CD4-positive, alpha-beta T cell treated with Interleukin-15 for 1 hour (primary cell): ENCODE data around the gene NR1I2.

Source experiments
- DNase-seq: peaks from one replicate; pipeline ENCODE4 v3.0.0-alpha.2; 2020

Gene NR1I2

DNA sequence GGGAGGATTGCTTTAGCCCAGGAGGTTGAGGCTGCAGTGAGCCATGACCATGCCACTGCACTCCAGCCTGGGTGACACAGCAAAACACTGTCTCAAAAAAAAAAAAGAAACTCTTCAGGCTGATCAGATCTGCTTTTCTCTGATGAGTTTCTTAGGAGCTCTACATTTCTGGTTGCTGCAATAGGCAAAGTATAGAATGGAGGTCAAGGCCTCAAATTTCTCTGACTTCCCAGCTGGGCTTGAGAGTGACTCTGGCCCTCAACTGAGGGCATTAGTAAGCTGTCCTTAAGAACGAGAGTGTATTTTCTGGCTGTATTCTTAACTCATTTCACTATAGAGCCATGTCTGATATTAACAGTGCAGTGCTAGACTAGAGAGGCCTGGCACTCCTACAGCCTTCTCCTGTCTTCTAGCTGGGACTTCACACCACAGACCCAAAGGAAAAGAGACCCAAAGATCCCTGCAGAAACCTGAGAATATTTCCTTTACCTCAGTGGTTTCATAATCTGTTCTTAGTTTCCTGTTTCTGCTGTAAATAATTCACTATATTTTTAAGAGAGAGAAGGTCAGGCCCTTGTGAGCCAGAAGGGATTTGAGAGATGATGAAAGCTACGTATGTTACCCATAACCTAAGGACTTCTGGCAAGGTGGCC, 2.0 kb upstream of the NR1I2 start:
- no peak for DNase-seq

DNA sequence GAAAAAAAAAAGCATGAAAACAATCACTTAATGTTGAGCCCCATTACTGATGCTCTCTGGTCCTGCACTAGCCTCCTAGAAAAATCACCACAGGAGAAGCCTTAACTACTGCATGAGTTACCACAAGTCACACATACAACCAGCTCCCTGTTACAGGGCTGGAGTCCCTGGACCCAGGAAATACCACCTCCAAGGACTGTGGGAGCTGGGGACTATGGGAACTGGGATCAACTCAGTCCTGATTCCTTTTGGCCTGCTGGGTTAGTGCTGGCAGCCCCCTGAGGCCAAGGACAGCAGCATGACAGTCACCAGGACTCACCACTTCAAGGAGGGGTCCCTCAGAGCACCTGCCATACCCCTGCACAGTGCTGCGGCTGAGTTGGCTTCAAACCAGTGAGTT, 559 bp downstream of the NR1I2 start:
- no peak for DNase-seq

- no peak for DNase-seq
Observed at GRCh38 chr3:119783255-119783654, 1.4 kb downstream of the NR1I2 start.

DNA sequence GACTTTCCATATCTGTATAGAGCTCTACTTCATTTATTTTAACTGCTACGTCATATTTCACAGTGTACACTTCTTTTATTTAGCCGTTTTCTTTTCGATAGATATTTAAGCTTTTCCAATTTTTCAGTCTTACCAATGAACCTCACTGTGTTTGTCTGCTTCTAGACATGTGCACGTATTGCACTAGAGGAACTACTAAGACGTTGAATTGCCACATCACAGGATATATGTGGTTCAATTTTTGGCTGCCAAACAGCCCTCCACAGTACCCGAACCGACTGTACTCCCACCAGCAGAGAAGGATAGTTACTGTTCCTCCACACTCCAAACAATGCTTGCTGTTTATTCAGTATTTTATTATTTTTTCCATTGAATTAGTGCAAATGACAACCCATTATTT, 2.0 kb downstream of the NR1I2 start:
- no peak for DNase-seq

GRCh38 chr3:119786409-119786808, 4.5 kb downstream of the NR1I2 start:
- DNase-seq: no peak

GRCh38 chr3:119790369-119790768, 8.5 kb downstream of the NR1I2 start:
- DNase-seq: no peak

- DNase-seq: no peak
Observed at GRCh38 chr3:119792270-119792669, 10.4 kb downstream of the NR1I2 start.

DNA sequence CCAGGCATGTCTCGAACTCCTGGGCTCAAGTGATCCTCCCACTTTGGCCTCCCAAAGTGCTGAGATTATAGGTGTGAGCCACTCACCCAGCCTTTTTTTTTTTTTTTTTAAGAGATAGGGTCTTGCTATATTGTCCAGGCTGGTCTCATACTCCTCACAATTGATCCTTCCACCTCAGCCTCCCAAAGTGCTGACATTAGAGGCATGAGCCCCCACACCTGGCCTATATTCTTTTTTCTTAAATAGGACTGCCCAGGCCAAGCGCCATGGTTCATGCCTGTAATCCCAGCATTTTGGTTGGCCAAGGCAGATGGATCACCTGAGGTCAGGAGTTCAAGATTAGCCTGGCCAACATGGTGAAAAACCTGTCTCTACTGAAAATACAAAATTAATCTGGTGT, 12.5 kb downstream of the NR1I2 start:
- DNase-seq: no peak

DNA sequence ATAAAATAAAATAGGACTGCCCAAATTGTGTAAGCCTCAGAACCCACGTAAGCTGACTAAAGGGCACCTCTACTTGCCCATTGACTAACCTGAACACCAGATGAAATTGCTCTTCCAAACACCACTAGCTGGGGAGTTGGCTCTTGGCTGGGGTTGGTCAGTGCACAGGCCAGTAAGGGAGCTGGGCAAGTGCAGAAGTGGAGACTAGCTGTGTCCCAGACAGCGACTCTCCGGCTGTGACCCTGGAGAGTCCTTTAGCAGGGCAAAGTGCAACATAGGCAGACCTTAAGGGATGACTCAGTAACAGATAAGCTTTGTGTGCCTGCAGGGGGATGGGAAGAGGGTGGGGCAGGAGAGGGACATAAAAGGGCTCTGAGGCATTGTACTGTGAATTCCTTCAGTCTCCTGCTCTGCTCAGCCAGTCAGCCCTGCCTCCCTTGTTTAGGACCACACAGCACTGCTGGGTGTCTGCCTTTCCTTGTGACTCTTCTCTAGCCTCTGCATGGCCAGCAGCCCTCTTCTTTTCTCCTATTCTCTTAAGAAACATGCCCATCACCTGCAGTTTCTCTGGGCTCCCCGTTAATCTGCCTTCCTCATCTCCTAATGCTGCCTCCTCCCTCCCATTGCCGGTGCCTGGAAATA, 13.2 kb downstream of the NR1I2 start:
- DNase-seq: no peak

GRCh38 chr3:119795849-119796248, 13.9 kb downstream of the NR1I2 start:
- no peak for DNase-seq

DNA sequence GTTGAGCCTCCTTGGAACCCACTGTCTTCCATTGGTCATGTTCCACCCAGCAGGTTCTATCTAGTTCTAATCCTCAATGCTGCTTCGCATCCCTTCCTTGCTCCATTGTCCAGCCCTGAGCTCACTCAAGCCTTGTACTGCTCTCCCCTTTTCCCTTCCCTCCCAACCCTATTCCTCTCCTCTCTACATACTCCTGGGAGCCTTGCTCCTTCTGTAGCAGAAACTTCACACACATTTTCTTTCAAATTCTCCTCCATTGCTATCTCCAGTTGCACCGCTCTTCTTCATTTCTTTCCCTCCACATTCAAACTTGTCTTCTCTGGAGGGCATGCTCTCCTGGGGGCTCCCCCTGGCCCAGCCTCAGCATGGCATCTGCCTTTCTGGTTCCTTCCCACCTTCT, 14.5 kb downstream of the NR1I2 start:
- DNase-seq: no peak

DNA sequence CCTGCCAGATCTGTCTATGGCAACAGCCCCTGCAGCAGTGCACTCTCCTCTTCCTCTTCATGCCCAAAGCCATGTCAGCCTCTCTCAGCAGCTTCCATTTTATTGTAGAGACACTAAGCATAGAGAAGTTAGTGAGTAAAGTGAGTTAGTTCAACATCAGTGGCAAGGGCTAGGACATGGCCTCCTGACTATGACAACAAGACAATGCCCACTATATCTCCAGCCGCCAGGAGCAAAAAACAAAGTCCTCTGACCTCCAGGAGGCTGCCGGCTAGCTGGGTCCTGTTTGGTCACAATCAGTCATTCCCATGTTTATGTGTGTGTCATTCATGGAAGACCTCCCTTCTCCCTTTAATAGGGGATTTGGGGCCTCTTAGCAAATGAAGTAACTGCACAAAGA, 14.9 kb downstream of the NR1I2 start:
- DNase-seq: no peak

GRCh38 chr3:119800844-119801243, 18.9 kb downstream of the NR1I2 start:
- DNase-seq: no peak

- no peak for DNase-seq
Observed at GRCh38 chr3:119808244-119808643, 26.3 kb downstream of the NR1I2 start.

GRCh38 chr3:119808843-119809242, 26.9 kb downstream of the NR1I2 start:
- no peak for DNase-seq

DNA sequence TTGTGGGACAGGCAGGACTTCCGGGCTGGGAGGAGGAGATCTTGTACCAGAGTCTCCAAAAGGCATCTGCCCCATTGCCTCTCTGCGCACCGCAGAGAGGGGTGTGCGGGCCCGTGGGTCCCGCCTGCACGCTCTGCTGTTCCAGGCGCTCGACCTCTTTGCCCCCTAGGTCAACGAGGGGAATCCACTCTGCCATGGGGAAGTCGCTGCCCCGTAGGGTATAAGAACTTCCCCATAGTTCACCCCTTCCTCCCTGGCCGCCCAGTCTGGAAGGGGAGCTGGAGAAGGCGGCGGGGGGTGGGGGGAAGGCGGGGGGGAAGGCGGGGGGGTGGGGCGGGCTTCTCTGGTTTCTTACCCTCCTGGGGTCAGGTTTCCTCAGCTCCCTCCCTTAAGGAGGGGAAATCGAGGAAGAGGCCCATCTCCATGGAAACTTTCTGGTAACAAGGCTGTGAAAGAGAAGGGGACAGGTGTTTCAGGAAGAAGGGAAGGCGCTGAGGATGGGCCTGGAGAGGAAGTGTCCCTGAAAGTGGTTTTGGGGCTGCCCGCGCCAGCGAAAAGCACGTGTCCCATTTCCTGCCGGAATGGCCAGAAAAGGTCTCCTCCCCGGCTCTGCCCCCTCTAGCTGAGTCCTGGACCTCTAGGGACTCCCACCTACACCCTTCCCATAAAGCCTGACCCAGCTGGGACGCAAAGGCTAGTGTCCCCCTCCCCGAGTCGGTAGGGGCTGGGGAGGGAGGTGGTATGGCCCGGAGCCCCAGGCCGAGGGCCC, 27.5 kb downstream of the NR1I2 start:
- no peak for DNase-seq

DNA sequence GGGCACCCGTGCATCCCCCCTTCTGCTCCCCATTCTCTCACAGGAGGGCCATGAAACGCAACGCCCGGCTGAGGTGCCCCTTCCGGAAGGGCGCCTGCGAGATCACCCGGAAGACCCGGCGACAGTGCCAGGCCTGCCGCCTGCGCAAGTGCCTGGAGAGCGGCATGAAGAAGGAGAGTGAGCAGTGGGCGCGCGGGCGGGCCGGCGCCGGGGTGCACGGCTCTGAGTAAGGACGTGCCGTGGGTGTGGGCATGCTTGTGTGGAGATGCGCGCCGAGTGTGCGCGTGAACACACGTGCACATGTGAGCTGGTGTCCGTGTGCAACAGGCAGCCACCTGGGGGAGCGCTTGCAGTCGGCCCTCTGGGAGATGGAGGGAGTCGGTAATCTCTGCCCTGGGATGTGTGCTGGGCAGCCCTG, 28.1 kb downstream of the NR1I2 start:
- DNase-seq: peak; percentile 52

GRCh38 chr3:119812491-119813058, 30.7 kb downstream of the NR1I2 start:
- no peak for DNase-seq

GRCh38 chr3:119815716-119816115, 33.8 kb downstream of the NR1I2 start:
- no peak for DNase-seq

DNA sequence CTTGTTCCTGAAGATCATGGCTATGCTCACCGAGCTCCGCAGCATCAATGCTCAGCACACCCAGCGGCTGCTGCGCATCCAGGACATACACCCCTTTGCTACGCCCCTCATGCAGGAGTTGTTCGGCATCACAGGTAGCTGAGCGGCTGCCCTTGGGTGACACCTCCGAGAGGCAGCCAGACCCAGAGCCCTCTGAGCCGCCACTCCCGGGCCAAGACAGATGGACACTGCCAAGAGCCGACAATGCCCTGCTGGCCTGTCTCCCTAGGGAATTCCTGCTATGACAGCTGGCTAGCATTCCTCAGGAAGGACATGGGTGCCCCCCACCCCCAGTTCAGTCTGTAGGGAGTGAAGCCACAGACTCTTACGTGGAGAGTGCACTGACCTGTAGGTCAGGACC, 35.2 kb downstream of the NR1I2 start:
- no peak for DNase-seq

DNA sequence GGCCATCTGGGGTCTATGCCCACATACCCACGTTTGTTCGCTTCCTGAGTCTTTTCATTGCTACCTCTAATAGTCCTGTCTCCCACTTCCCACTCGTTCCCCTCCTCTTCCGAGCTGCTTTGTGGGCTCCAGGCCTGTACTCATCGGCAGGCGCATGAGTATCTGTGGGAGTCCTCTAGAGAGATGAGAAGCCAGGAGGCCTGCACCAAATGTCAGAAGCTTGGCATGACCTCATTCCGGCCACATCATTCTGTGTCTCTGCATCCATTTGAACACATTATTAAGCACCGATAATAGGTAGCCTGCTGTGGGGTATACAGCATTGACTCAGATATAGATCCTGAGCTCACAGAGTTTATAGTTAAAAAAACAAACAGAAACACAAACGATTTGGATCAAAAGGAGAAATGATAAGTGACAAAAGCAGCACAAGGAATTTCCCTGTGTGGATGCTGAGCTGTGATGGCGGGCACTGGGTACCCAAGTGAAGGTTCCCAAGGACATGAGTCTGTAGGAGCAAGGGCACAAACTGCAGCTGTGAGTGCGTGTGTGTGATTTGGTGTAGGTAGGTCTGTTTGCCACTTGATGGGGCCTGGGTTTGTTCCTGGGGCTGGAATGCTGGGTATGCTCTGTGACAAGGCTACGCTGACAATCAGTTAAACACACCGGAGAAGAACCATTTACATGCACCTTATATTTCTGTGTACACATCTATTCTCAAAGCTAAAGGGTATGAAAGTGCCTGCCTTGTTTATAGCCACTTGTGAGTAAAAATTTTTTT, 35.9 kb downstream of the NR1I2 start:
- no peak for DNase-seq

DNA sequence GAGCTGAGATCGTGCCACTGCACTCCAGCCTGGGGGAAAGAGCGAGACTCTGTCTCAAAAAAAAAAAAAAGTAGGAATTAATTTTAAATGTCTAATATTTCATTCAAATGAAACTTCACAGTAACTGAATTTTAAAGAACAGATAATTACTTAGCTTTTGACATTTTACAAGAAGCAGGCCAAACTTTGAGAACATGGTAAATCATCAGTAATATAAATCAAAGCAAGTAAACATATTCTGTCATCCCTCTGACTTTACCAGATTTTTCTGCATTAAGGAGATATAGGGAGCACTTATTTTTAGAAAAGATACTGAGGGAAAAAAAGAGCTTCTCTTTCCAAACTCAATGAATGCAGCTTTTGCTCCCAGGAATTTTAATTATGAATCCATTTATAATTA, 37.0 kb downstream of the NR1I2 start:
- DNase-seq: no peak

- no peak for DNase-seq
Observed at GRCh38 chr3:119819806-119820205, 37.9 kb downstream of the NR1I2 start.
